ENCODE results near the gene RFPL3.
"Not testable (repeated sequence)": the region's sequence is repeated elsewhere in the genome, so short reads cannot be mapped to it uniquely, and the experiment has no call there.

Gene RFPL3

DNA sequence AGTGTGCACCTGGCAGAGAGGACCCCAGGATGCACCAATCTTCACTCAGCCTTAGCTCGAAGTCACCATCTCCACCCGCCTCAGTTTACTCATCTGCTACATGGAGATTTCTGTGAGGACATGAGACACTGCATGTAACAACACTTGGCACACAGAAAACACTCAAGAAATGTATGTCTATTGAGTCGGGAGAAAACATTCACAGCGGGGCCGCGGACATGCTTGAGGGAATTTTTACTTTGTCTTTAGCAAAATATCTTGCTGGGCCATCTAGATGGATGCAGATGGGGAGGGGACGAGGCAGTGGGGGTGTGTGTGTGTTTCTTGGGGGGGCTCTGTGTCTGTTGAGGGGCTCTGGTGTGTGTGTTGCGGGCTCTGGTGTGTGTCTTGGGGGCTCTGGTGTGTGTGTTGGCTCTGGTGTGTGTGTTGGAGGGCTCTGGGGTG lies 28.4 kb upstream of the RFPL3 start:
- DNase-seq (ENCODE audit: extremely low read depth in 1 of 2, low read depth in 1 of 2) = no peak

DNA sequence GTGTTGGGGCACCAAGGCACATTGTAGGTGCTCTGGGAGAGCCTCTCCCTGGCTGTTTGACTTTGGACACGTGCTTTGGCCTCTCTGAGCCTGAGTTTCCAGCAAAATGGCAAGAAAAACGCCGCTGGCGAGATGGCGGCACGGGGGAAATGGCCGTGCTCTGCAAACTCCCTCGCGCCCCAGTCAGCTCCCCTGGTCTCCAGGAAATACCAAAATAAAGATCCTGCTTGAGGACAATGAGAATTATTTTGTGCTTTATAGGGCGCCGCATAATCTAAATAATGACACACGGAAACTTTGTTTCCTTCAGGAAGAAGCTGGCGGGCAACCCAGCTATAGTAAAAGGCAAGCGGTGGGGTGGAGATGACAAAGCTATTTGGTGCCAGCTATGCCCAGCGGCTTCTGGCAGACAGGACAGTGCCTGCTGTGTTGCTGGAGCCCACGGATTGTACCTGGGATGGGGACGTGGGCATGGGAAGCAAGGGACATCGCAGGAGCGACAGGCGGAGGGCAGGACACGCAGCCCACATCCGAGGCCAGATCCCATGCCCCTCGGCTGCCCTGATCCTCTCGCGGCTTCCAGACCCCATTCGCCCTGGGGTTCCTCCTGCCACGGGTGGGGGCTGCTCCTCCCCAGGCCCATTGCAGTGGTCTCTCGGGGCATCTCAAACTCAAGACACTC lies 26.3 kb upstream of the RFPL3 start:
- no peak for DNase-seq (ENCODE audit: extremely low read depth in 1 of 2, low read depth in 1 of 2)

DNA sequence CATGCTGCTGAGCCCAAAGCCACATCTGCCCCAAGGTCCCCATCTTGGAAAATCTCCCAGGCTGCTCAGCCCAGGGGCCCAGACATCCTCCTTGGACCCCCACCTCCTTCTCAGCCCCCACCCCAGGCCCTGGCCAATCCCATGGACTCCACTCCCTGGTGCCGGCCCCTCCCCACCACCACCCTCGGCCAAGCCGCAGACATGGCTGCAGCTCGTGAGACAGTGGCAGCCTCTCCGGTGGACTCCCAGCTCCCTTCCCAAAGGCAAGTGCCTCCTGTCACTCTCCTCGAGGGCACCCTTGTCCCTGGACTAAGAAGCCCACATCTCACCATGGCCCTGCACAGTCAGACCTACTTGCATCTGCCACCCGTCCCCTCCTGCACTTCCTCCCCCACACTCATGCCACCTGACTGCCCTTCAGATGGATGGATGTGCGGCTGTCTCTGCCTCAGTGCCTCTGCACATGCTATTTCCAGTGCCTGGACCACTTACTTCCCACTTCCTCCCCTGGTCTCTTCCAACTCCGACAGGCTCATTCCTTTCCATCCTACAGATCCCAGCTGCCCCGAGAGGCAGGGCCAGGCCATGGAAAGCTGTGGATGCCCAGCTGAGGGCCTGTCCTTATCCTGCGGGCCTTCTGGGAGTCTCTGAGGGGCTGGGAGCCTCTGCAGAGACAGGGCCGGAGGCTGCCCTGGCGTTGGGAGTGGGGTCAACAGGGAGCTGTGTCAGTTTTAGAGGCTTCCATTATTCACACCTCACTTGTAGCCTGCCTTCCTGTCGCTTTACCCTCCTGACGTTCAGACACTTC lies 25.5 kb upstream of the RFPL3 start:
- no peak for DNase-seq (ENCODE audit: extremely low read depth in 1 of 2, low read depth in 1 of 2)

DNA sequence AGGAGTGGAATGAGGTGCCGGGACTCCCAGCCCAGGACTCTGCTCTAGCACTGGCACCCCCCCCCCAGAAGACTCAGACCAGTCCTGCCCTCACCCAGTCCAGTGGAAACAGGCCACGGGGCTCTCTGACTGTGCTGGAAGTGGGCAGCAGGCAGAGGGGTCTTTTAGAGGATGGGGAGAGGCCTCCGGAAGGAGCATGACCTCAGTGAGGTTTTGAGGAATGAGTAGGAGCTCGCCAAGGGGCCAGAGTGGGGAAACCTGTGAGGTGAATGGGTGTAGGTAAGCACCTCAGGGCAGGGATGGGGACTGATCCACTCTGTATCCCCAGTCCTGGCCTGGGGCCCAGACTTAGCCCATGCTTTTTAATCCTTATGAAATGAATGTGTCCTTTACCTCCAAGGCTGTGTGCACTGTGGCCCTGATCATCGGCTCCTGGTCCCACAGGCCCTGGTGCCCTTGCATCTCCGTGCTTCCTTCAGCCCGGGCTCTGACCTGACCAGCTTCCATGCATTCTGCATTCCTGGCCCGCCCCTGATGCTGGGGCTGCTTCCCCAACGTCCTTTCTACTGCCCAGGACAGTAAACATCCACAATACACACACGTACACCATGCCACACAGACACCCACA lies 24.4 kb upstream of the RFPL3 start:
- no peak for DNase-seq (ENCODE audit: extremely low read depth in 1 of 2, low read depth in 1 of 2)

DNA sequence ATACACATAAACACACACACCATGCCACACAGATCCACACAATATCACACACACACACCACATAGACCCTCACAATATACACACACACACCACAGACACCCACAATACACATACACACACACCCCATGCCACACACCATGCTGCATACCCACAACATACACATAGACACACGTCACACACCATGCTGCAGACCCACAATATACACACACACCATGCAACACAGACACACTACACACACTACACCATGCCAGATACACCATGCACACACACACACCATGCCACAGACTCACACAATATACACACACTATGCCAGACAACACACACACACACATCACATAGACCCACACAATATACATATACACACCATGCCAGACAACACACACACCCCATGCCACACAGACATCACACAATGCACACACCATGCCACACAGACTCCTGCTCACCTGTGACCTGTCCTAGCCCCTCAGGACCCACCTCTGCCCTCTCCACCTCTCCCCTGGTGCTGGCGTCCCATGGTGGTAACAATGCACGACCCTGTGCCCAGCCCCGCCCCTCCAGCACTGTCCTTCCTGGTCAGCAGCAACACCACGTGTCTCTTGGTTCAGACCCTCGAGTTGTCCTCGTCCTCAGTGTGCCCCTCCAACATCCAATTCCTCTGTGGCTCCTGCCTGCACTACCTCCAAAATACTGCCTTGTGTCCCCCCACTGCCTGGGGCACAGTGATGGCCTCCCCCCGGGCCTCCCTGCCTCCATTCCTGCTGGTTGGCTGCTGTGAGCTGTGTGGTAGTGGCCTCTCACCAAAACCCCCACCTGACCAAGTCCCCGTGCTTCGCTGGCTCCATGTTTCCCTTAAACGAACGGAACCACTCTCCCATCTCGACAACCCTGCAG lies 23.7 kb upstream of the RFPL3 start:
- no peak for DNase-seq (ENCODE audit: extremely low read depth in 1 of 2, low read depth in 1 of 2)

DNA sequence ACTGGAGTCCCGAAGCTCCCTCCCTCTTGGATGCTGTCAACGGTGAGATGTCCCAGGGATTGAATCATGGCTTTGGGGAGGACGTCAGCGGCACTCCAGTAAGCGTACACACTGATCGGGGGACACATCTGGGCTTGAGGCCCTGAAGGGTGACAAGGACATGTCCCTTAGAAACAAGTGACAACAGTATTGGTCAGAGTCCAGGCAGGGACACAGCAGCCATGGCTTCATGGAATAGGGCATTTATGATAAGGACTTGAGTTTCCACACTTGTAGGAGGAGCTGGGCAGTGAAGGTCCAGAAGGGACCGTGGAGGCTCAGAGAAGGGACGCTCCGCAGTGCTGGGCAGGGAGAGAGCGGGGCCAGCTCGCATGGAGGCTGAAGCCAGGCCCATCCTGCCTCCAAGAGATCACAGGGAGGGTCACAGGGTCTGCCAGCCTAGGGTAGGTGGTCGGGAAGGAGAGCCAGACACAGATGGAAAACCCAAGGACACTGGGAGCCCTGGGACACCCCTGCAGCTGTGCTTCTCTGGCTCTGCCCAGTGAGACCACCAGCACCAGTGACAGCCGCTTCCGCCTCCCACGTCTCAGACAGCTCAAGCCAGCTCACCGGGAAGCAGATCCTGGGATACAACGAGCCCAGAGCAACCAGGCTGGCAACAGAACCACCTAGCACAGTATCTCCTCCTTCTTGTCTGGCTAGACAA lies 22.9 kb upstream of the RFPL3 start:
- no peak for DNase-seq (ENCODE audit: extremely low read depth in 1 of 2, low read depth in 1 of 2)

DNA sequence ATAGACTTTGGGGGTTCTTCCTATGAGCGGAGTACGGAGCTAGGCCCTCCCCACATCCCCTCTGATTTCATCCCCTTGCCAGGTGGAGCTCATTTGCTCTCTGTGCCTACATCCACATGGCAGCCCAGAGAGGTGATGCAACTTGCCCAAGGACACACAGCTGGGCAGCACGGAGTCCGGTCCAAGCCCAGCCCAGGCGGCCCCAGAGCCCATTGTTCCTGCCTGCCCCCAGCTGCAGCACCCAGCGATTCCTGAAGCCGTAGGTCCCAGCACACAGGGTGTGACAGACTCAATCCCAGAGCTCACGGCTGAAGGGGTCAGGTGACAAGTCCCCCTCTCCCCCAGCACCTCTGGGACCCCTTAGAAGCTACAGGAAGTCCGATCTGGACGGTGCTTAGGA lies 22.2 kb upstream of the RFPL3 start:
- no peak for DNase-seq (ENCODE audit: extremely low read depth in 1 of 2, low read depth in 1 of 2)

DNA sequence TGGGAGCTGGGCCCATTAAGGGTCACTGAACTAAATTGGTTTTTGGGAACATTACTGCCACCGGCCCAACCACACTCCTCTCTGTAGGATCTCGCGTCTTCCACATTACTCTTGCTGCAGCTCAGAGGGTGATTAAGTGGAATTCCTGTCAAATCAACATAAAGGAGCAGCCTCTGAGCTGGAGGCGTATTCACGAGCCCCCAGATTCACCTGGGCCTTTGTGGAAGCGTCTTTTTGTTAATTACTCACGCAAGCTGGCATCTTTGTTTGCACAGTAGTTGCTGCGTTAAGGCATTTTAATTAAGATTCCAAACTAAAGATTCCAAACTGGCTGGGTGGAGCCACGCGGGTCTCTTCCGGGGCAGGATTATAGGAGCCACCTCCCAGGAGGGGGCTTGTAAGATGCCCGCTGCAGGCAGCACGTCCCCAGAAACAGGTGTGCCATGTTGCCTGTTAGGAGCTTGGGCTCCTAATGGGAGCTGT lies 21.5 kb upstream of the RFPL3 start:
- DNase-seq (ENCODE audit: extremely low read depth in 1 of 2, low read depth in 1 of 2) = no peak

DNA sequence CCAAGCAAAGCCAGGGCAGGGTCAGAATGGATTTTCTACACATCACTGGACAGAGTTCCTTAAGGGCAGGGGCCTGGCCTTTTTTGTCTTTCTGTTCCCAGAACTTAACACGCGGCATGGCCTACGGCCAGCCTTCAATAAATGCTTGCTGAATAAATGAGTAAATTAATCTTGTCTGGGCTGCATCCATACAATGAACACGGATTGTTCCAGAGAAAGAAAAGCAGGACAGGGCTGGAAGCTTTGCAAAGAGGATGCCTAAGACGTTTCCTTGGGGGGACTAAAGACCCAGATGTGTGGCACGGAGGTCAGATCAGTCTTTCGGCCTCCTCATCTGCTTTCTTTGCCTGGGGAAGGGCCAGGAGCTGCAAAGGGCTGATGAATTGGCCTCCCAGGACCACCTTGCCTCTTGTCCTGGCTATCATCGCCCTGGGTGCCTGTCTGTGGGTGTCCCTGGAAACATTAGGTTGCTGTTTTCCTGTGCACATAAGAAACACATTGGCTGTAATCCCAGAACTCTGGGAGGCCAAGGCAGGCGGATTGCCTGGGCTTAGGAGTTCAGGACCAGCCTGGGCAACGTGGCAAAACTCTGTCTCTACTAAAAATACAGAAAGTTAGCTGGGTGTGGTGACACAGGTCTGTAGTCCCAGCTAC lies 20.8 kb upstream of the RFPL3 start:
- no peak for DNase-seq (ENCODE audit: extremely low read depth in 1 of 2, low read depth in 1 of 2)

DNA sequence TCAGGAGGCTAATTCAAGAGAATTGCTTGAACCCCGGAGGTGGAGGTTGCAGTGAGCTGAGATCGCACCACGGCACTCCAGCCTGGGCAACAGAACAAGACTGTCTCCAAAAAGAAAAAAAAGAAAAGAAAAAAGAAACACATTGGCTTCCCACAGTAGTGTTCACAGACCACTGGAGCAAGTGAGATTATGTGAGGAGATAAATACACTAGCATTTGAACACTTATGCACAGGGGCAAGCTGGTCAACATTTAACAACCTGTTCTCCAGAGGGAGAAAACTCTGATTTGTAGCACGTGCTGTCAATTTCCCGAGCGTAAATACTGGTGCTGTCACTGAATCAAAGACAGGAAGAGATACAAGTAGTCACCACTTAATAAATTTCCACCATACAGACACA lies 20.2 kb upstream of the RFPL3 start:
- not testable (repeated sequence) for DNase-seq (ENCODE audit: extremely low read depth in 1 of 2, low read depth in 1 of 2)

DNA sequence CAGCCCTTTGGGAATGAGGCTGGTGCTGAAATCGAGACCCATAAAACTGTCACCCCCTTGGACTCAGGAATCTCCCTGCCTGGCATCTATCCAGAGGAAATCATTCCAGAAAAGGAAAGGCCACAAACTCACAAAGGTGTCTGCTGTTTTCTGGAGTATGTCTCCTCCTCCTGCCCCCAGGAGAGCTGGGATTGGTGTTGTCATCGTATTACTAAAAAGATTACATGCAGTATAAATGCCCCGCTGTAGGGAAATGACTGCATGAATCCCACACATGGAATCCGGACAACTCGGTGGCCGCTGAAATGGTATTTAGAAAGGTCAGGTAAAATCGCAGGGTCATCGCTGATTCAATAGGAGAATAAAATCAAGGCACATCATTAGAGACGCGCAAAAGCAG lies 18.9 kb upstream of the RFPL3 start:
- no peak for DNase-seq (ENCODE audit: extremely low read depth in 1 of 2, low read depth in 1 of 2)

DNA sequence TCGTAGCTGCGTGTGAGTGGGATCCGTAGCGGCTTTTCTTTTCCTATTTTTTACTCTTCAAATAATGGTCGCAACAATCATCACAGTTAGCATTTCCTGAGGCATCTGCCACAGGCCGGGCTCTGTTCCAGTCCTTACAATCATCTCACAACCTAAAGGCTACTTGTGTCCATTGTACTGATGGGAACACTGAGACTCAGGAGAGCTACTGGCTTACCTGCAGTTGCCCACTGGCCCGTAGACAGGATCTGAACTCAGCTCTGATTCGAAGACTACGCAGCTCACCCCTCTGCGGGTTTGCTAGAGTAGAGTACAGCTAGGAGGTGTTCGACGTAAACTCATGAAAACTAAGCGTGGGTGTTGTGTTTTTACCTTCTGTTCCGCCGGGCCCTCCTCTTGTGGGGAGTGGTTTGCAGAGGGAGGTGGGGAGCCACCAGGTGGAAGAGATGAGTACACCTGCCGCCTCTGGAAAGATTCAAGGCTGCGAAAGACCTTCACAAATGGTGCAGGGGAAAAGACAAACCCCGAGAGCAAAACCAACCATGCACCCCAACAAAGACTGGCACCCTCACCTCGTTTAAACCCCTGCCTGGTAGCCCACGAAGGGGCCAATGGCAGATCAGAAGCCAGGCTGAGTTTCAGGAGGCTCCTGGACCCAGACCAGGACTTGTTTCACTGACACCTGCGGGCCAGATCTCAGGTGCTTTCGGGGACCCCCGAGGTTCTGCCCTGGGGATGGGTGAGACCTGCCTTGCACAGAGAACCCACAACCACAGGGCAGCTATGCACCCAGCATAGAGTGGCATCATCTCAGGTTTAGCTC lies 18.3 kb upstream of the RFPL3 start:
- DNase-seq (ENCODE audit: extremely low read depth in 1 of 2, low read depth in 1 of 2) = no peak

DNA sequence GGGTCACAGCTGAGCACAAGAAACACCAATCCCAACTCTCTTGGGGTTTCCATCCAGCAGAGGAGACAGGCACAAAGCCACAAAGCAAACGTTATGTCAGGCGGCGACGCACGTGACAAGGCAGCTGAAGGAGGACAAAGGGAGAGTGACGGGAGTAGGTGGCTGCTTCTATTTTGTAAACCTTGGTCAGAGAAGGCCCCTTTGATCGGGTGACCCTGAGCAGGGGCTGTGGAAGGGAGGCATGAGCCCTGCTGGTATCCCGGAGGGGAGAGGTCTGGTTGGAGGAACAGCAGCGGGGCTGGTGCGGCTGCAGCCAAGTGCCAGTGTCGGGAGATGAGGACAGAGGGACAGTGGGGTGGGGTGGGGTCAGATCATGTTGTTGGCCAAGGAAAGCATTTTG lies 17.3 kb upstream of the RFPL3 start:
- no peak for DNase-seq (ENCODE audit: extremely low read depth in 1 of 2, low read depth in 1 of 2)

DNA sequence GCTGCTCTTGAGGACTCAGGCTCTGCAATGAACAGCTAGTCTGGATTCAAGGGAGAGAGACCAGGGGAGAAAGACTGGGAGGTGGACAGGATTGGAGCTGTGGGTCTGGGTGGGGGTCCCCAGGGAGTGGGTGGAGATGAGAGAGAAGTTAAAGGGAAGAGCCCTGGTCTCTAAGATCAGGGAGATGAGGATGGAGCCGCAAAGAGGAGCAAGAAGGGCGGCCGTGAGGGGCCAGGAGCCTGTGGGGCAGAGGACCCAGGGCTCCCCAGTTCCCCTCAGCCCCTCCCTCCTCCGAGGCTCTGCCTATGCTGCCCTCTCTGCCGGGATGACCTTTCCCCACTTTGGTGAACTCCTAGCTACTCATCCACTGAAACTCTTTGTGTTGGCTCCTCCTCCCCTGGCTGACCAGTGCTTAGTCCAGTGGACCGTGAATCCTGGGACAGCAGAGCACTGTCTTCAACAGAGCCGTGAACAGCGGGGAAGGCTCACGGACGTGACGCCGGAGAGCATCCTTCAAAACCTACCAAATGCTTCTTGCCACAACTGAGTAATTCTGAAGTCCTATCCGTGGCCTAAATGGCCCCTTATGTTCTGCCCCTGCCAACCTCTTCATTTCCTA lies 16.4 kb upstream of the RFPL3 start:
- no peak for DNase-seq (ENCODE audit: extremely low read depth in 1 of 2, low read depth in 1 of 2)

DNA sequence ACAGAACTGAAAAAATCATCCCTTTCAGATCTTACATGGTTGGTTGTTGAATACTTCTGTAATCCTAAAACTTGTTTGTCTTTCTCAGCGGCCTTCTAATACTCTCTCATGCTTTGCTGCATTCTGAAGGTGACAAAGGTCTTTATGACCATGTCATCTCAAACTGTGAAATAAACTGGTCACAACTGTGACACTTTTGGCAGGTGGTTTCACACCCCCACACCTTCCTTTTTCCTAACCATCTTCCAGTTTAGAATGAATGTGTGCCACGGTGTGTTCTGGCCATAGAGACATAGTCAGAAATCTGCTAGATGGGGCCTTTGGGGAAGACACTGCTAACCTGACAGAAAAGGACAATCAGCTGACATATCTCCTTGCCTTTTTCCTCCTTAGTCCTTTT lies 14.7 kb upstream of the RFPL3 start:
- no peak for DNase-seq (ENCODE audit: extremely low read depth in 1 of 2, low read depth in 1 of 2)

DNA sequence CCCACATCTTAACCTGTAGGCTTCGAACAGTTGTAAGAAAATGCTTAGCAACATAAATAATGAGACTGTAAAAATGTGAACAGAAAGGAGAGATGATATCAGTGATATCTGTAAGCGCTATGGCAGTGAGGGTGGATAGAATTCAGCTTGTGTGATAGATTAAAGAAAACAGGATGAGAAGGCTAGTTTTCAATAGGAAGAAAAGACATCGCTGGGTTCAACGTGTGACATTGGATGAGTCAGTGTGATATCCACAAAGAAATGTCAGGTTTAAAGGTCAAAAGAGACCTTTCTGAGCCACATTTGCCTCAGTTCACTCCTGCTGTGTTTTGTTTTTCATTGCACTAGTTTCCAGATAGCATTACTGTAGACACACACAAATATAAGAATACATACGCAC lies 13.7 kb upstream of the RFPL3 start:
- no peak for DNase-seq (ENCODE audit: extremely low read depth in 1 of 2, low read depth in 1 of 2)

DNA sequence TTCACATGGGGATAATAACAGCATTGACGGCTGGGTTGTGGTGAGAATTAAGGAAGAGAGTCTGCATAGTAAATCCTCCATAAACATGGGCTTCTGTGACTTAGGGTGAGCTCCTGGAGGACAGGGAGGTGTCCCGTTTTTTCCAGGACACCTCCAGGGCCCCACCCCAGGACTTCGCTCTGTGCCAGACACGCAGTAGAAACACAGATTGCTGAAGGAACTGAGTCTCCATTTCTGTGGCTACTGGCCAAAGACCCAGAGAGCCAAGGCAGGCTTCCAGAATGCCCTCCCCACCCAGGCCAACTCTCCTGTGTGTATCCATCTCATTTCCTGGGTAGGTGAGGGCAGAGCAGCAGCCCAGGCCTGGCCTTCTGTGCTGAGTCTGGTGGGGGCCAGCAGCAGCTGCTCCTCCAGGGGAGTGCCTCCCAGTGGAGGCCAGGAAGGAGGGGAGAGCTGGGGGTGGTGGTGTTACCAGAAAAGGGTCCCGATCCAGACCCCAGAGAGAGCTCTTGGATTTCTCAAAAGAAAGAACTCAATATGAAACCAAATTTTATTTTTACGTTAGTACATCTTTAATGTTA lies 9.5 kb upstream of the RFPL3 start:
- no peak for DNase-seq (ENCODE audit: extremely low read depth in 1 of 2, low read depth in 1 of 2)

DNA sequence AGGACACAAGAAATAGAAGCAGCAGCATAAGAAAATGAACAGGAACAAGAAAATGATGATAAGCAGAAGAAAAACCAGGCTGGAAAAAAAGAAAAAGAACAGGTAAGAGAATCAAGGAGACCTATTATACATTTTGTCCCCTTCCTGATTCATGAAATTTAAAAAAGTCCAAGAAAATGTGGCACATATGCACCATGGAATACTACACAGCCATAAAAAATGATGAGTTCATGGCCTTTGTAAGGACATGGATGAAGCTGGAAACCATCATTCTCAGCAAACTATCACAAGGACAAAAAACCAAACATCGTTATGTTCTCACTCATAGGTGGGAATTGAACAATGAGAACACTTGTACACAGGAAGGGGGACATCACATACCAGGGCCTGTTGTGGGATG lies 5.8 kb upstream of the RFPL3 start:
- DNase-seq (ENCODE audit: extremely low read depth in 1 of 2, low read depth in 1 of 2) = not testable (repeated sequence)
